Chondrocyte (in vitro differentiated cells): ENCODE results near the gene STK32C. TPM values are rescaled to one million over a fixed set of nuclear protein-coding genes. Genes with fewer than 3 reads are reported as not detected.

Experiments used
- DNase-seq: peaks from one replicate; pipeline ENCODE4 v3.0.0; 2021; ENCODE audit warnings: mixed read lengths, low spot score
- H3K27ac Mint-ChIP-seq: one replicate; pipeline ENCODE4 v1.8.0; 2021; ENCODE audit warnings: mild to moderate bottlenecking, moderate library complexity, mixed read lengths; ENCODE audit not compliant: unreplicated experiment
- H3K27me3 Mint-ChIP-seq: 2 replicates; pipeline ENCODE4 v1.8.0; 2021; ENCODE audit warnings: low read depth, mixed read lengths
- H3K36me3 Mint-ChIP-seq: 2 replicates; pipeline ENCODE4 v1.8.0; 2021; ENCODE audit warnings: low read depth, mixed read lengths
- H3K4me1 Mint-ChIP-seq: 2 replicates; pipeline ENCODE4 v1.8.0; 2021; ENCODE audit warnings: low read depth, mild to moderate bottlenecking, mixed read lengths
- H3K4me3 Mint-ChIP-seq: one replicate; pipeline ENCODE4 v1.8.0; 2021; ENCODE audit warnings: mild to moderate bottlenecking, moderate library complexity, mixed read lengths; ENCODE audit not compliant: unreplicated experiment
- H3K9me3 Mint-ChIP-seq: 2 replicates; pipeline ENCODE4 v1.8.0; 2021; ENCODE audit warnings: low read depth, mixed read lengths
- total RNA-seq: library from RNA; stranded (reverse); gene quantifications from 3 replicates; pipeline ENCODE4 v1.2.1, GENCODE V29; 2021
- TF ChIP-seq, protein P1 (sequence below): fragments of 200-600 bp; sonication (generic); IDR thresholded peaks from 2 replicates; pipeline ENCODE4 v1.5.0; 2021; ENCODE audit warnings: antibody characterized with exemption, mild to moderate bottlenecking, moderate library complexity

Gene STK32C
- total RNA-seq, 1 donor from 2014 or later = 17.9 TPM

DNA sequence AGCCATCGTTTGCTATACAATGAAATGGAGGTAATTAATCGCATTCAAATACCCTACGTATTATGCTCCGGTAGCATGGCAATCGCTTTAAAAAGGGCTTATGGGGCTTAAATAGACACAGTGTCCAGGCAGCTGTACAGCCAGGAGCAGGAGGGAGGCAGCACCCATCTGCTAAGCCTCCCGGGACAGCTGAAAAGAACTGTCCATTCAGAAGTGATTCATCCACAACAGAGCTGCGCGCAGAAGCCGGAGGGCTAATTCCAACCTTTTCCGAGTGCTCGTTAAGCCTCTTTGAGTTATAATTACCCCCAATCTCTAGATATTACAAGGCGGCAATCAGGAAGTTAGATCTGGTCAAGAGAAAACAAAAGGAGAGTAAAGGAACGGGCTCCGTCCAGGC, 62.7 kb downstream of the STK32C start:
- TF ChIP-seq, protein P1, sequence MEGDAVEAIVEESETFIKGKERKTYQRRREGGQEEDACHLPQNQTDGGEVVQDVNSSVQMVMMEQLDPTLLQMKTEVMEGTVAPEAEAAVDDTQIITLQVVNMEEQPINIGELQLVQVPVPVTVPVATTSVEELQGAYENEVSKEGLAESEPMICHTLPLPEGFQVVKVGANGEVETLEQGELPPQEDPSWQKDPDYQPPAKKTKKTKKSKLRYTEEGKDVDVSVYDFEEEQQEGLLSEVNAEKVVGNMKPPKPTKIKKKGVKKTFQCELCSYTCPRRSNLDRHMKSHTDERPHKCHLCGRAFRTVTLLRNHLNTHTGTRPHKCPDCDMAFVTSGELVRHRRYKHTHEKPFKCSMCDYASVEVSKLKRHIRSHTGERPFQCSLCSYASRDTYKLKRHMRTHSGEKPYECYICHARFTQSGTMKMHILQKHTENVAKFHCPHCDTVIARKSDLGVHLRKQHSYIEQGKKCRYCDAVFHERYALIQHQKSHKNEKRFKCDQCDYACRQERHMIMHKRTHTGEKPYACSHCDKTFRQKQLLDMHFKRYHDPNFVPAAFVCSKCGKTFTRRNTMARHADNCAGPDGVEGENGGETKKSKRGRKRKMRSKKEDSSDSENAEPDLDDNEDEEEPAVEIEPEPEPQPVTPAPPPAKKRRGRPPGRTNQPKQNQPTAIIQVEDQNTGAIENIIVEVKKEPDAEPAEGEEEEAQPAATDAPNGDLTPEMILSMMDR = no peak

DNA sequence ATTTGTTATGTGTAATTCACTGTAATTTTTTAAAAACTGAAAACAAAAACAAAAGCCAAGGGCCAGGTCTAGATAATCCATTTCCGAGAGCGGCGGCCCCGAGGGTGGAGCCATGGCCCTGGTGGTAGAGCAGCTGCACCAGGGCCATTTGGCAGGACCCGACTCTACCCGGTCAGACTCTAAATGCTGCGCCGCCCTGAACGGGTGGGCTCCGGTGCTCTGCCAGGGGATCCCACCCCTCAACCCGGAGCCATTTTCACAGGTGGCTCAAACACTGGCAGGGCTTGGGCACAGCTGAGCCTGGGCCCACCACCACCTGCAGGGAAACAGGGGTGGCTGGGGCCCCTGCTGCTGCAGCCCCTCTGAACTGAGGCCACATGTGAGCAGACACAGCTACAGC, 64.1 kb downstream of the STK32C start:
- H3K36me3 Mint-ChIP-seq = no peaks in the 10 kb centered on the region
- no peaks in the 10 kb centered on the region for H3K9me3 Mint-ChIP-seq
- no peak overlapping the region for H3K4me3 Mint-ChIP-seq
- H3K27ac Mint-ChIP-seq = no peak overlapping the region
- no peak for DNase-seq
- H3K4me1 Mint-ChIP-seq = no peaks in the 10 kb centered on the region
- H3K27me3 Mint-ChIP-seq = no peaks in the 10 kb centered on the region
- TF ChIP-seq, protein P1 = no peak

More for the DNA sequence above, 62.7 kb downstream of the STK32C start:
- no peaks in the 10 kb centered on the region for H3K9me3 Mint-ChIP-seq
- H3K36me3 Mint-ChIP-seq = no peaks in the 10 kb centered on the region
- no peak overlapping the region for H3K4me3 Mint-ChIP-seq
- no peak for DNase-seq
- H3K4me1 Mint-ChIP-seq = no peaks in the 10 kb centered on the region
- H3K27ac Mint-ChIP-seq = no peak overlapping the region
- no peaks in the 10 kb centered on the region for H3K27me3 Mint-ChIP-seq

DNA sequence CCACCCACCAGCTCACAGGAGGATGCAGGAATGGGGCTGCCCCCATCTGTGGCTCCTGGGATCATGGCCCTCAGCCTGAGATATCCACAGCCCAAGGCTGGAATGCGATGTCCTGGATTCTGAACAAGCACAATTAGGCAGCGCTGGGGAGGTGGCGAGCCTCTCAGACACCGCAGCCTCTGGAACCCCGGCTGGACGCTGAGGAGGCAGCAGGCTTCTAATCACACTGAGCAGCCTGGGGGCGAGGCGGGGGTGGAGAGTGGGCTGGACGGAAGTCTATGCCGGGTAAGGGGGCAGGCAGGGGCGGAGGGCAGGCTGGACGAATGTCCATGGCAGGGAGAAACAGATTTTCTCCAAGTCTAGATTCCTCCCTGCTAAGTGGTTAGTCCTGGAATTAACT, 64.6 kb downstream of the STK32C start:
- TF ChIP-seq, protein P1 = no peak
- Mint-ChIP-seq H3K9me3 (no peaks in the 10 kb centered on the region), H3K36me3 (peaks cover 1% of the 10 kb centered on the region), H3K4me3 (no peak overlapping the region), H3K4me1 (no peaks in the 10 kb centered on the region), H3K27me3 (no peaks in the 10 kb centered on the region), H3K27ac (no peak overlapping the region)
- no peak for DNase-seq

DNA sequence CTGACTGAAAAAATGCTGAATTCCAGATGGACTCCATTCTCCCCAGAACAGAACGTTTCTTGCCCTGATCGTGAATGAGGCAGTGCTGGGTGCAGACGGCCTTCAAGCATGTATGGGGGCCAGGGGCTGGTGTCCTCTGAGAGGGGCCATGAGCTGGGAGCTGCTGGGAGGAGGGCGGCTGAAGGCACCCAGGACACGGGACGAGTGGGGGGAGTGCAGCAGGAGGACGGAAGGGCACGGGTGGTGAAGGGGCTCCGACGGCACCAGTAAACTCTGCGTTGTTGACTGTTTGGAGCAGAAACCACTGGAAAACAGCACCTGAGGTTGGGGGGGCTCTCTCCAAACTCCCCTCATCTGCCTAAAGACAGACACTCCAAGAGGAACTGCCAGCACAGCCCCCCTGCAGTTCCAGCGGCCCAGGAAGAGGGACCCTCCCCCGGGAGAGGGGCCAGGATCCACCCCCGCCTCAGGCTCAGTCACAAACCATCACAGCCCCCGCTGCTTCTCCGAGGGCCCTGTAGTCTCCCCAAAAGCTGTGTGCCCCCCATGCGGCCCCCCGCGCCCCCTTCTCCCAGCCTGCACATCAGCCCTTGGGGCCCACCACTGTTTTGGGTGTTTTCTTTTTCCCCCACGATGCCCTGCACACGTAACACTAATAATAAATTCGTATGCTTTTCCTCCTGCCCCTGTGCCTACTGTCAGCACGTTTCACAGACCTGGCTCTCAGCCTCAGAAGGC, 65.5 kb downstream of the STK32C start:
- H3K4me1 Mint-ChIP-seq = no peaks in the 10 kb centered on the region
- H3K4me3 Mint-ChIP-seq = no peak overlapping the region
- no peak overlapping the region for H3K27ac Mint-ChIP-seq
- DNase-seq = no peak
- no peaks in the 10 kb centered on the region for H3K27me3 Mint-ChIP-seq
- H3K36me3 Mint-ChIP-seq = peaks cover 2% of the 10 kb centered on the region
- TF ChIP-seq, protein P1 = no peak
- no peaks in the 10 kb centered on the region for H3K9me3 Mint-ChIP-seq

DNA sequence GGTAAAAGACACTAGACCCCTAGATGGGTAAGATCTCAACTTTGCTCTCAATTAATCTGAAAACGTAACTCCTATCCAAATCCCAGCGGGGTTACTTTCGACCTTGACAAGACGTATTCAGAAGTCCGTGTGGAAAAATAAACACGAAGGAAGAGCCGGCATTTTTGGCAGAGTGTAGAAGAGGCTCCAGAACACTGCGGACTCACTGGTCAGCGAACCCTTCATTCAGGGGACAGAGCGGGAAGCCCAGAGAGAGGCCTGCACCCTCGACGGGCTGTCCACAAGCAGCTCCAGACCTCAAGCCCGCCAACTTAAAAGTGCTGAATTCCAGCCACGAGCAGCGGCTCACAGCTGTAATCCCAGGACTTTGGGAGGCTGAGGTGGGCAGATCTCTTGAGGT, 66.3 kb downstream of the STK32C start:
- TF ChIP-seq, protein P1 = no peak
- Mint-ChIP-seq H3K4me1 (no peaks in the 10 kb centered on the region), H3K9me3 (no peaks in the 10 kb centered on the region), H3K27ac (no peak overlapping the region), H3K27me3 (no peaks in the 10 kb centered on the region), H3K36me3 (peaks cover 2% of the 10 kb centered on the region), H3K4me3 (no peak overlapping the region)
- no peak for DNase-seq
